NCI-H2227 treated with DMSO at 0.1 percent for 48 hours (cell line): Measurements from ENCODE around the gene JAKMIP1.

Experiments used
- DNase-seq: peaks from one replicate; lab custom pipeline; 2025; lab: John Stamatoyannopoulos, UW

JAKMIP1 gene

GRCh38 chr4:6180841-6181631 lies 19.3 kb downstream of the JAKMIP1 start:
- DNase-seq: no peak

GRCh38 chr4:6179362-6179761 lies 21.0 kb downstream of the JAKMIP1 start:
- no peak for DNase-seq

- no peak for DNase-seq
These were observed 21.6 kb downstream of the JAKMIP1 start for GRCh38 chr4:6178757-6179156.

GRCh38 chr4:6177587-6178197 lies 22.7 kb downstream of the JAKMIP1 start:
- DNase-seq: no peak

GRCh38 chr4:6175426-6175825 lies 24.9 kb downstream of the JAKMIP1 start:
- no peak for DNase-seq

- no peak for DNase-seq
These were observed 27.5 kb downstream of the JAKMIP1 start for GRCh38 chr4:6172927-6173200.

- DNase-seq: no peak
These were observed 28.0 kb downstream of the JAKMIP1 start for GRCh38 chr4:6172093-6172926.

GRCh38 chr4:6169239-6169638 lies 31.1 kb downstream of the JAKMIP1 start:
- no peak for DNase-seq

GRCh38 chr4:6165766-6166165 lies 34.6 kb downstream of the JAKMIP1 start:
- no peak for DNase-seq

- DNase-seq: no peak
These were observed 37.5 kb downstream of the JAKMIP1 start for GRCh38 chr4:6162885-6163284.

- DNase-seq: no peak
These were observed 38.4 kb downstream of the JAKMIP1 start for GRCh38 chr4:6161921-6162464.

GRCh38 chr4:6160536-6160935 lies 39.8 kb downstream of the JAKMIP1 start:
- DNase-seq: no peak

GRCh38 chr4:6157926-6158325 lies 42.4 kb downstream of the JAKMIP1 start:
- no peak for DNase-seq

- no peak for DNase-seq
These were observed 44.2 kb downstream of the JAKMIP1 start for GRCh38 chr4:6155996-6156750.

GRCh38 chr4:6154875-6155274 lies 45.5 kb downstream of the JAKMIP1 start:
- DNase-seq: no peak

GRCh38 chr4:6153874-6154273 lies 46.5 kb downstream of the JAKMIP1 start:
- DNase-seq: no peak

- DNase-seq: no peak
These were observed 47.3 kb downstream of the JAKMIP1 start for GRCh38 chr4:6152869-6153705.

GRCh38 chr4:6150046-6150735 lies 50.2 kb downstream of the JAKMIP1 start:
- DNase-seq: no peak

GRCh38 chr4:6148506-6149205 lies 51.7 kb downstream of the JAKMIP1 start:
- no peak for DNase-seq

- DNase-seq: no peak
These were observed 52.9 kb downstream of the JAKMIP1 start for GRCh38 chr4:6147441-6147840.
